Neural progenitor cell (in vitro differentiated cells): ENCODE results near the gene PSMC3. TPM values are rescaled to one million over a fixed set of nuclear protein-coding genes. Genes with fewer than 3 reads are reported as not detected.

Source experiments
- DNase-seq: peaks from one replicate; pipeline ENCODE4 v3.0.0-alpha.2; 2016; ENCODE audit warnings: low spot score
- H2AFZ ChIP-seq: fragments of 200-600 bp; sonication (generic); replicated peaks from 2 replicates; pipeline ENCODE4 v1.6.1; 2016; ENCODE audit warnings: antibody characterized with exemption
- H3F3A ChIP-seq: fragments of 200-600 bp; sonication (generic); 2 replicates; pipeline ENCODE4 v1.6.1; 2016; ENCODE audit warnings: antibody characterized with exemption, low read depth
- H3K27ac ChIP-seq: fragments of 200-600 bp; sonication (generic); 2 replicates; pipeline ENCODE4 v1.5.1; 2016; ENCODE audit warnings: mild to moderate bottlenecking
- H3K27me3 ChIP-seq: fragments of 200-600 bp; sonication (generic); 2 replicates; pipeline ENCODE4 v1.6.1; 2016; ENCODE audit warnings: mild to moderate bottlenecking, moderate library complexity
- H3K36me3 ChIP-seq: fragments of 200-600 bp; sonication (generic); 2 replicates; pipeline ENCODE4 v1.5.1; 2016
- H3K4me1 ChIP-seq: fragments of 200-600 bp; sonication (generic); 2 replicates; pipeline ENCODE4 v1.6.1; 2016; ENCODE audit warnings: mixed run types
- H3K4me2 ChIP-seq: fragments of 200-600 bp; sonication (generic); 2 replicates; pipeline ENCODE4 v1.6.1; 2016
- H3K4me3 ChIP-seq: fragments of 200-600 bp; sonication (generic); 2 replicates; pipeline ENCODE4 v1.5.1; 2016
- H3K79me2 ChIP-seq: fragments of 200-600 bp; sonication (generic); 2 replicates; pipeline ENCODE4 v1.6.1; 2016; ENCODE audit warnings: low read depth
- H3K9ac ChIP-seq: fragments of 200-600 bp; sonication (generic); 2 replicates; pipeline ENCODE4 v1.6.1; 2016
- H3K9me3 ChIP-seq: fragments of 200-600 bp; sonication (generic); 2 replicates; pipeline ENCODE4 v1.5.1; 2016; ENCODE audit warnings: low read depth
- H4K20me1 ChIP-seq: fragments of 200-600 bp; sonication (generic); 2 replicates; pipeline ENCODE4 v1.6.1; 2016; ENCODE audit warnings: low read depth
- H3K27ac Mint-ChIP-seq: 3 replicates; pipeline ENCODE4 v1.8.0; 2021; ENCODE audit warnings: mixed read lengths
- H3K27me3 Mint-ChIP-seq: 2 replicates; pipeline ENCODE4 v1.8.0; 2022; ENCODE audit warnings: low read depth, mild to moderate bottlenecking, inconsistent platforms, moderate library complexity, mixed read lengths; ENCODE audit not compliant: insufficient read depth
- H3K36me3 Mint-ChIP-seq: 3 replicates; pipeline ENCODE4 v1.8.0; 2021; ENCODE audit warnings: mixed read lengths
- H3K4me1 Mint-ChIP-seq: 3 replicates; pipeline ENCODE4 v1.8.0; 2021; ENCODE audit warnings: mixed read lengths
- H3K4me3 Mint-ChIP-seq: 3 replicates; pipeline ENCODE4 v1.8.0; 2021; ENCODE audit warnings: mild to moderate bottlenecking, moderate library complexity, mixed read lengths
- H3K9me3 Mint-ChIP-seq: 3 replicates; pipeline ENCODE4 v1.8.0; 2020; ENCODE audit warnings: mixed read lengths
- CTCF ChIP-seq: fragments of 200-600 bp; sonication (generic); IDR thresholded peaks from 2 replicates; pipeline ENCODE4 v1.5.1; 2017; ENCODE audit warnings: antibody characterized with exemption, mild to moderate bottlenecking
- EZH2 ChIP-seq: fragments of 200-600 bp; sonication (generic); IDR thresholded peaks from 2 replicates; pipeline ENCODE4 v1.6.1; 2017; ENCODE audit warnings: antibody characterized with exemption, mild to moderate bottlenecking, moderate library complexity
- EZH2phosphoT487 ChIP-seq: fragments of 200-600 bp; sonication (generic); IDR thresholded peaks from 2 replicates; pipeline ENCODE4 v1.6.1; 2017; ENCODE audit warnings: antibody characterized with exemption
- total RNA-seq: library from RNA; depleted of rRNA; stranded (reverse); fragments of >200 nt; gene quantifications from 2 replicates; pipeline ENCODE4 v1.2.3, GENCODE V29; 2015; ENCODE audit warnings: low replicate concordance

Gene PSMC3
- total RNA-seq, 1 donor from 2014 or later, result 175 TPM

GRCh38 chr11:47417712-47418111 lies 8.5 kb downstream of the PSMC3 start:
- no peak for DNase-seq
- H3K9me3 Mint-ChIP-seq, result no peaks in the 10 kb centered on the region
- H3K4me3 Mint-ChIP-seq, result no peak overlapping the region

GRCh38 chr11:47415949-47416472 lies 10.2 kb downstream of the PSMC3 start:
- H3K36me3 Mint-ChIP-seq, result peaks cover 28% of the 10 kb centered on the region
- DNase-seq, result peak; percentile 29
- Histone ChIP-seq H2AFZ (no peak overlapping the region), H3K9me3 (no peaks in the 10 kb centered on the region), H3K4me3 (no peak overlapping the region), H4K20me1 (peaks cover 2% of the 10 kb centered on the region), H3K27me3 (no peaks in the 10 kb centered on the region), H3F3A (no peaks in the 10 kb centered on the region), H3K36me3 (no peaks in the 10 kb centered on the region), H3K4me1 (no peaks in the 10 kb centered on the region), H3K4me2 (no peak overlapping the region), H3K79me2 (no peaks in the 10 kb centered on the region), H3K27ac (peak overlapping the region; percentile 21), H3K9ac (no peak overlapping the region)
- H3K27ac Mint-ChIP-seq, result no peak overlapping the region
- H3K4me1 Mint-ChIP-seq, result peaks cover 9% of the 10 kb centered on the region
- TF ChIP-seq EZH2phosphoT487 (no peak), EZH2 (no peak), CTCF (no peak)
- no peaks in the 10 kb centered on the region for H3K9me3 Mint-ChIP-seq
- peaks cover 5% of the 10 kb centered on the region for H3K27me3 Mint-ChIP-seq
- peak overlapping the region; percentile 39 for H3K4me3 Mint-ChIP-seq

More at GRCh38 chr11:47417712-47418111, 8.5 kb downstream of the PSMC3 start:
- H3K4me2 ChIP-seq, result no peak overlapping the region
- no peak overlapping the region for H3K4me3 ChIP-seq
- H3K27ac ChIP-seq, result no peak overlapping the region
- H3F3A ChIP-seq, result no peaks in the 10 kb centered on the region
- no peaks in the 10 kb centered on the region for H3K27me3 ChIP-seq
- no peak for TF ChIP-seq EZH2phosphoT487
- no peaks in the 10 kb centered on the region for H3K36me3 ChIP-seq
- H3K4me1 ChIP-seq, result no peaks in the 10 kb centered on the region
- no peaks in the 10 kb centered on the region for H3K79me2 ChIP-seq
- H3K9me3 ChIP-seq, result no peaks in the 10 kb centered on the region
- H3K9ac ChIP-seq, result no peak overlapping the region
- H3K4me1 Mint-ChIP-seq, result peaks cover 9% of the 10 kb centered on the region
- no peak overlapping the region for H3K27ac Mint-ChIP-seq
- H3K36me3 Mint-ChIP-seq, result peaks cover 34% of the 10 kb centered on the region
- H4K20me1 ChIP-seq, result no peaks in the 10 kb centered on the region
- peaks cover 5% of the 10 kb centered on the region for H3K27me3 Mint-ChIP-seq
- H2AFZ ChIP-seq, result no peak overlapping the region

GRCh38 chr11:47415091-47415854 lies 11.0 kb downstream of the PSMC3 start:
- H3K9ac ChIP-seq, result no peak overlapping the region
- no peaks in the 10 kb centered on the region for H3K9me3 ChIP-seq
- H3K27ac ChIP-seq, result no peak overlapping the region
- peaks cover 9% of the 10 kb centered on the region for H3K4me1 Mint-ChIP-seq
- H3K27ac Mint-ChIP-seq, result peak overlapping the region; percentile 85
- no peak overlapping the region for H2AFZ ChIP-seq
- no peaks in the 10 kb centered on the region for H3K9me3 Mint-ChIP-seq
- no peaks in the 10 kb centered on the region for H3K36me3 ChIP-seq
- peak; percentile 0 for DNase-seq
- peaks cover 2% of the 10 kb centered on the region for H4K20me1 ChIP-seq
- H3K27me3 Mint-ChIP-seq, result peaks cover 5% of the 10 kb centered on the region
- no peak overlapping the region for H3K4me2 ChIP-seq
- no peaks in the 10 kb centered on the region for H3K4me1 ChIP-seq
- H3K4me3 Mint-ChIP-seq, result no peak overlapping the region
- TF ChIP-seq CTCF, result no peak
- no peak for TF ChIP-seq EZH2phosphoT487
- TF ChIP-seq EZH2, result no peak
- no peaks in the 10 kb centered on the region for H3F3A ChIP-seq
- H3K36me3 Mint-ChIP-seq, result peaks cover 28% of the 10 kb centered on the region
- no peaks in the 10 kb centered on the region for H3K27me3 ChIP-seq
- H3K79me2 ChIP-seq, result no peaks in the 10 kb centered on the region
- no peak overlapping the region for H3K4me3 ChIP-seq

- no peaks in the 10 kb centered on the region for H3K36me3 ChIP-seq
- Mint-ChIP-seq H3K9me3 (no peaks in the 10 kb centered on the region), H3K27ac (no peak overlapping the region), H3K27me3 (no peaks in the 10 kb centered on the region), H3K4me3 (no peak overlapping the region), H3K36me3 (peaks cover 23% of the 10 kb centered on the region), H3K4me1 (peaks cover 9% of the 10 kb centered on the region)
- peak; percentile 1 for DNase-seq
- H2AFZ ChIP-seq, result no peak overlapping the region
- H3K9ac ChIP-seq, result no peak overlapping the region
- no peaks in the 10 kb centered on the region for H3K27me3 ChIP-seq
- no peak overlapping the region for H3K27ac ChIP-seq
- H4K20me1 ChIP-seq, result peaks cover 2% of the 10 kb centered on the region
- no peak overlapping the region for H3K4me3 ChIP-seq
- H3K9me3 ChIP-seq, result no peaks in the 10 kb centered on the region
- H3K4me2 ChIP-seq, result no peak overlapping the region
- H3K4me1 ChIP-seq, result no peaks in the 10 kb centered on the region
- TF ChIP-seq CTCF (no peak), EZH2phosphoT487 (no peak), EZH2 (no peak)
- H3K79me2 ChIP-seq, result no peaks in the 10 kb centered on the region
- no peaks in the 10 kb centered on the region for H3F3A ChIP-seq
Measured at GRCh38 chr11:47414685-47415070, 11.6 kb downstream of the PSMC3 start.
